ENCODE measurements around the gene THOC2.
"Not testable (repeated sequence)": the region's sequence is repeated elsewhere in the genome, so short reads cannot be mapped to it uniquely, and the experiment has no call there.

THOC2 gene

GRCh38 chrX:123648811-123649181 lies 84.1 kb downstream of the THOC2 start:
- Mint-ChIP-seq H3K4me1 (peaks cover 28% of the 10 kb centered on the region), H3K27ac (peak overlapping the region in 1 of 2 donors; percentile 93)
- not testable (repeated sequence) for H3K27me3 Mint-ChIP-seq, DNase-seq, ATAC-seq, H3K9me3 Mint-ChIP-seq, H3K4me3 Mint-ChIP-seq

GRCh38 chrX:123648028-123648810 lies 84.6 kb downstream of the THOC2 start:
- ATAC-seq (peak; percentile 64), DNase-seq (no peak)
- Mint-ChIP-seq H3K27ac (no peak overlapping the region), H3K9me3 (peaks cover 0 to 5% of the 10 kb centered on the region in 2 donors), H3K4me3 (no peak overlapping the region), H3K27me3 (no peaks in the 10 kb centered on the region), H3K4me1 (peaks cover 28% of the 10 kb centered on the region)

GRCh38 chrX:123647244-123647643 lies 85.6 kb downstream of the THOC2 start:
- peaks cover 0 to 5% of the 10 kb centered on the region in 2 donors for H3K9me3 Mint-ChIP-seq
- H3K27ac Mint-ChIP-seq: peak overlapping the region in 1 of 2 donors; percentile 46
- no peaks in the 10 kb centered on the region for H3K27me3 Mint-ChIP-seq
- no peak overlapping the region for H3K4me3 Mint-ChIP-seq
- no peak for ATAC-seq
- peaks cover 28% of the 10 kb centered on the region for H3K4me1 Mint-ChIP-seq
- no peak for DNase-seq

- Mint-ChIP-seq H3K4me3 (no peak overlapping the region), H3K4me1 (peaks cover 12% of the 10 kb centered on the region), H3K27ac (no peak overlapping the region), H3K27me3 (no peaks in the 10 kb centered on the region), H3K9me3 (no peaks in the 10 kb centered on the region)
- no peak for DNase-seq
- ATAC-seq: no peak
Measured at GRCh38 chrX:123629502-123629901, 103.3 kb downstream of the THOC2 start.

- Mint-ChIP-seq H3K9me3 (no peaks in the 10 kb centered on the region), H3K4me3 (no peak overlapping the region), H3K27ac (peak overlapping the region; percentile 4 to 84), H3K27me3 (no peaks in the 10 kb centered on the region), H3K4me1 (peaks cover 12% of the 10 kb centered on the region)
- ATAC-seq: peak; percentile 91
- DNase-seq: no peak
Measured at GRCh38 chrX:123626962-123627361, 105.9 kb downstream of the THOC2 start.

- H3K27me3 Mint-ChIP-seq: no peaks in the 10 kb centered on the region
- H3K4me1 Mint-ChIP-seq: peaks cover 12% of the 10 kb centered on the region
- no peak for ATAC-seq
- DNase-seq: no peak
- H3K9me3 Mint-ChIP-seq: no peaks in the 10 kb centered on the region
- H3K4me3 Mint-ChIP-seq: no peak overlapping the region
- H3K27ac Mint-ChIP-seq: no peak overlapping the region
Measured at GRCh38 chrX:123625952-123626351, 106.9 kb downstream of the THOC2 start.

- ATAC-seq (no peak), DNase-seq (no peak)
- Mint-ChIP-seq H3K4me1 (peaks cover 12% of the 10 kb centered on the region), H3K9me3 (no peaks in the 10 kb centered on the region), H3K4me3 (no peak overlapping the region), H3K27ac (no peak overlapping the region), H3K27me3 (no peaks in the 10 kb centered on the region)
Measured at GRCh38 chrX:123625477-123625876, 107.4 kb downstream of the THOC2 start.

- ATAC-seq: no peak
- no peaks in the 10 kb centered on the region for H3K9me3 Mint-ChIP-seq
- H3K27ac Mint-ChIP-seq: no peak overlapping the region
- no peak overlapping the region for H3K4me3 Mint-ChIP-seq
- no peak for DNase-seq
- H3K4me1 Mint-ChIP-seq: no peaks in the 10 kb centered on the region
- H3K27me3 Mint-ChIP-seq: no peaks in the 10 kb centered on the region
Measured at GRCh38 chrX:123617007-123617406, 115.8 kb downstream of the THOC2 start.

GRCh38 chrX:123610915-123611314 lies 121.9 kb downstream of the THOC2 start:
- Mint-ChIP-seq H3K9me3 (no peaks in the 10 kb centered on the region), H3K27me3 (no peaks in the 10 kb centered on the region), H3K27ac (peak overlapping the region in 1 of 2 donors; percentile 50), H3K4me3 (no peak overlapping the region), H3K4me1 (no peaks in the 10 kb centered on the region)
- ATAC-seq (no peak), DNase-seq (no peak)

GRCh38 chrX:123607806-123608205 lies 125.0 kb downstream of the THOC2 start:
- Mint-ChIP-seq H3K9me3 (no peaks in the 10 kb centered on the region), H3K27me3 (no peaks in the 10 kb centered on the region), H3K27ac (no peak overlapping the region), H3K4me3 (no peak overlapping the region), H3K4me1 (no peaks in the 10 kb centered on the region)
- DNase-seq: no peak
- no peak for ATAC-seq

GRCh38 chrX:123607270-123607669 lies 125.6 kb downstream of the THOC2 start:
- no peak for DNase-seq
- Mint-ChIP-seq H3K4me1 (no peaks in the 10 kb centered on the region), H3K9me3 (no peaks in the 10 kb centered on the region), H3K27ac (no peak overlapping the region), H3K27me3 (no peaks in the 10 kb centered on the region), H3K4me3 (no peak overlapping the region)
- no peak for ATAC-seq

- no peak for DNase-seq
- H3K27me3 Mint-ChIP-seq: no peaks in the 10 kb centered on the region
- H3K4me3 Mint-ChIP-seq: no peak overlapping the region
- no peak overlapping the region for H3K27ac Mint-ChIP-seq
- H3K4me1 Mint-ChIP-seq: no peaks in the 10 kb centered on the region
- no peak for ATAC-seq
- no peaks in the 10 kb centered on the region for H3K9me3 Mint-ChIP-seq
Measured at GRCh38 chrX:123603491-123603890, 129.4 kb downstream of the THOC2 start.

GRCh38 chrX:123601437-123601836 lies 131.4 kb downstream of the THOC2 start:
- H3K27me3 Mint-ChIP-seq: no peaks in the 10 kb centered on the region
- DNase-seq (no peak), ATAC-seq (no peak)
- H3K4me1 Mint-ChIP-seq: no peaks in the 10 kb centered on the region
- no peaks in the 10 kb centered on the region for H3K9me3 Mint-ChIP-seq
- H3K4me3 Mint-ChIP-seq: no peak overlapping the region
- no peak overlapping the region for H3K27ac Mint-ChIP-seq

- Mint-ChIP-seq H3K4me1 (no peaks in the 10 kb centered on the region), H3K27ac (no peak overlapping the region), H3K9me3 (no peaks in the 10 kb centered on the region), H3K4me3 (no peak overlapping the region), H3K27me3 (no peaks in the 10 kb centered on the region)
- ATAC-seq (no peak), DNase-seq (no peak)
Measured at GRCh38 chrX:123600181-123600580, 132.7 kb downstream of the THOC2 start.

GRCh38 chrX:123590842-123591486 lies 141.9 kb downstream of the THOC2 start:
- H3K9me3 Mint-ChIP-seq: no peaks in the 10 kb centered on the region
- no peak overlapping the region for H3K4me3 Mint-ChIP-seq
- H3K27me3 Mint-ChIP-seq: no peaks in the 10 kb centered on the region
- DNase-seq: no peak
- H3K27ac Mint-ChIP-seq: no peak overlapping the region
- H3K4me1 Mint-ChIP-seq: peaks cover 6% of the 10 kb centered on the region
- ATAC-seq: no peak

GRCh38 chrX:123588723-123589122 lies 144.1 kb downstream of the THOC2 start:
- no peaks in the 10 kb centered on the region for H3K27me3 Mint-ChIP-seq
- DNase-seq (no peak), ATAC-seq (no peak)
- H3K9me3 Mint-ChIP-seq: no peaks in the 10 kb centered on the region
- no peak overlapping the region for H3K4me3 Mint-ChIP-seq
- peaks cover 6% of the 10 kb centered on the region for H3K4me1 Mint-ChIP-seq
- H3K27ac Mint-ChIP-seq: no peak overlapping the region

All from stimulated activated naive CD8-positive, alpha-beta T cell treated with anti-CD3 and anti-CD28 coated beads, Interleukin-15, amount 100 ng/mL, for 72 hours (primary cell).